ENCODE data around the gene APBB2. TPM values are rescaled to one million over a fixed set of nuclear protein-coding genes. Genes with fewer than 3 reads are reported as not detected.

The APBB2 gene
- total and polyA plus RNA-seq, 2 donors (not counting 1 experiment from before 2014, with no cell fraction given), result 4.4 to 15.8 TPM

DNA sequence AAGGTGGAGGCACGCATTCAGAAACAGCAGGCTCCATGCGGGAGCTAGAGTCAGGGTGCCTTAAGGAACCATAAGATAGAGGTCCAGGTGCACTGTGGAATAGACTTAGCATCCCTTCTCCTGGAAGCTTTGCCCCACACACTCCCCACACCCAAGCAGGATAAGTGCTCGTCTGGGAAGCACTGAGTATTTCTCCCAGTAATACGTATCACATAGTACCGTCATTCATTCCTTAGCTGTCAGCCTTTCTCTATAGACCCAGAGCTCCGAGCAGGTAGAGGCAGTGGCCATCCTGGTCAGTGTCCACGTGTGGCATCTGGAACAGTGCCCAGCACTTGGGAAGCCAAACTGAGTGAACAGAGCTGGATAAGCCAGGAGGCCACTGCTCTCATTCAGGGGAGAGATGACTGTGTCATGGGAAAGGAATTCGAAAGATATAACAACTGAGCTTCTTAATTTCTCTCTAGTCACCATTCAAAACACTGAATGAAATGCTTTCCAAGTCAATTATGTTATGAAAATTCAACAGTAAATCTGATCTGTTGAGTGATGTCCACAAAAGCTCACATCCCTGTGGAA lies 9.9 kb downstream of the APBB2 start:
- Histone ChIP-seq H3K4me3 (ENCODE audit: control extremely low read depth in 1 of 5, extremely low read depth in 1 of 5, insufficient read depth in 1 of 5, low read depth in 2 of 5, low read length in 4 of 5) (no peak overlapping the region), H3K27ac (ENCODE audit: low read length in 2 of 2) (no peak overlapping the region), H2AFZ (ENCODE audit: insufficient read depth, low read depth, low read length, poor library complexity, severe bottlenecking) (no peak overlapping the region), H3K79me2 (ENCODE audit: control insufficient read depth, insufficient read depth, low read length) (no peaks in the 10 kb centered on the region), H3K4me1 (ENCODE audit: control insufficient read depth in 2 of 2, insufficient read depth in 2 of 2, low read length in 2 of 2) (no peaks in the 10 kb centered on the region), H3K27me3 (replicated peaks in 1 of 4; ENCODE audit: control extremely low read depth in 1 of 4, control insufficient read depth in 3 of 4, insufficient read depth in 4 of 4, low read length in 3 of 4) (peaks cover 0 to 5% (median 1%) of the 10 kb centered on the region in 4 experiments), H4K20me1 (ENCODE audit: control insufficient read depth, insufficient read depth, low read length, poor library complexity, severe bottlenecking) (no peaks in the 10 kb centered on the region), H3K9me3 (ENCODE audit: control extremely low read depth in 1 of 3, control insufficient read depth in 2 of 3, insufficient read depth in 1 of 3, low read length in 2 of 3) (no peaks in the 10 kb centered on the region), H3K36me3 (replicated peaks in 1 of 2; ENCODE audit: control extremely low read depth in 1 of 2, control insufficient read depth in 1 of 2, extremely low read depth in 1 of 2, insufficient read depth in 2 of 2, low read length in 1 of 2) (no peaks in the 10 kb centered on the region), H3K9ac (ENCODE audit: low read length) (no peak overlapping the region), H3K4me2 (replicated peaks; ENCODE audit: low read depth, low read length, poor library complexity, severe bottlenecking) (no peak overlapping the region)
- POLR2A ChIA-PET, result no interaction called here
- 87% methylated on average over 7 of the region's 8 CpGs for WGBS (ENCODE audit: insufficient coverage)
- TF ChIP-seq, protein P1, sequence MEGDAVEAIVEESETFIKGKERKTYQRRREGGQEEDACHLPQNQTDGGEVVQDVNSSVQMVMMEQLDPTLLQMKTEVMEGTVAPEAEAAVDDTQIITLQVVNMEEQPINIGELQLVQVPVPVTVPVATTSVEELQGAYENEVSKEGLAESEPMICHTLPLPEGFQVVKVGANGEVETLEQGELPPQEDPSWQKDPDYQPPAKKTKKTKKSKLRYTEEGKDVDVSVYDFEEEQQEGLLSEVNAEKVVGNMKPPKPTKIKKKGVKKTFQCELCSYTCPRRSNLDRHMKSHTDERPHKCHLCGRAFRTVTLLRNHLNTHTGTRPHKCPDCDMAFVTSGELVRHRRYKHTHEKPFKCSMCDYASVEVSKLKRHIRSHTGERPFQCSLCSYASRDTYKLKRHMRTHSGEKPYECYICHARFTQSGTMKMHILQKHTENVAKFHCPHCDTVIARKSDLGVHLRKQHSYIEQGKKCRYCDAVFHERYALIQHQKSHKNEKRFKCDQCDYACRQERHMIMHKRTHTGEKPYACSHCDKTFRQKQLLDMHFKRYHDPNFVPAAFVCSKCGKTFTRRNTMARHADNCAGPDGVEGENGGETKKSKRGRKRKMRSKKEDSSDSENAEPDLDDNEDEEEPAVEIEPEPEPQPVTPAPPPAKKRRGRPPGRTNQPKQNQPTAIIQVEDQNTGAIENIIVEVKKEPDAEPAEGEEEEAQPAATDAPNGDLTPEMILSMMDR (IDR thresholded peaks at IDR 0.05), result no peak
- no peak for TF ChIP-seq EZH2 (IDR thresholded peaks at IDR 0.05; ENCODE audit: borderline replicate concordance, insufficient read depth, low read depth, low read length, poor library complexity, severe bottlenecking)
- no peaks in the 10 kb centered on the region for H3K9me3 Mint-ChIP-seq (ENCODE audit: insufficient read depth)
- H3K4me1 Mint-ChIP-seq, result no peaks in the 10 kb centered on the region
- ATAC-seq (ENCODE audit: low read depth) (no peak), DNase-seq (no peak)
- no peak overlapping the region for H3K27ac Mint-ChIP-seq
- H3K27me3 Mint-ChIP-seq, result peaks cover 23% of the 10 kb centered on the region
- intact Hi-C loops (cut with micrococcal nuclease), result no loop called here
- CTCF ChIA-PET, result interaction anchor here (1.4 kb wide), 1 partner anchor 9 kb away, joined by 4 read pairs; the partner anchor contains the start of gene APBB2
- no peak overlapping the region for H3K4me3 Mint-ChIP-seq

DNA sequence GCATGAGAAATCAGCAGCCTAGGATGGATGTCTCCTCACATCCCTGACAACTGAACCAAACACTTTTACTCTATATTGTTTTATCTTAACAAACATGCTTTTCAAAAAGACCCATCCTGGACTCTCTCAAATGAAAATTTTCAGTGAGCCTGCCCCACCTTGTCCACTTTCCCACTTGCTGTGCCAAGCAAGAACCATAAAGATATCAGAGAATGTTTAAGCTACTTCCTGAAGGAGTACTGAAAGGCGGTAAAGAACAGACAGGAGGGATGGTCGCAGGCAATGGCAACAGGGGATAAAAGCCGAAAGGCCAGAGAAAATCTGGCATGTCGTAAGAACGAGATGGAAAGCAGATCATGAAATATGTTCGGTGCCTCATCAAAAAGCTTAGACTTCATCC lies 10.5 kb downstream of the APBB2 start:
- ATAC-seq (ENCODE audit: low read depth), result no peak
- no peak overlapping the region for H3K4me3 Mint-ChIP-seq
- H3K4me3 ChIP-seq (ENCODE audit: control extremely low read depth in 1 of 5, extremely low read depth in 1 of 5, insufficient read depth in 1 of 5, low read depth in 2 of 5, low read length in 4 of 5), result no peak overlapping the region
- H3K27ac ChIP-seq (ENCODE audit: low read length in 2 of 2), result no peak overlapping the region
- no peaks in the 10 kb centered on the region for H3K9me3 ChIP-seq (ENCODE audit: control extremely low read depth in 1 of 3, control insufficient read depth in 2 of 3, insufficient read depth in 1 of 3, low read length in 2 of 3)
- no peaks in the 10 kb centered on the region for H3K4me1 ChIP-seq (ENCODE audit: control insufficient read depth in 2 of 2, insufficient read depth in 2 of 2, low read length in 2 of 2)
- no peak overlapping the region for H3K9ac ChIP-seq (ENCODE audit: low read length)
- ChIA-PET CTCF (interaction anchor here (1.4 kb wide), 1 partner anchor 10 kb away, joined by 4 read pairs; the partner anchor contains the start of gene APBB2), POLR2A (no interaction called here)
- no peaks in the 10 kb centered on the region for H4K20me1 ChIP-seq (ENCODE audit: control insufficient read depth, insufficient read depth, low read length, poor library complexity, severe bottlenecking)
- H3K4me1 Mint-ChIP-seq, result no peaks in the 10 kb centered on the region
- H3K27me3 Mint-ChIP-seq, result peaks cover 22% of the 10 kb centered on the region
- no peaks in the 10 kb centered on the region for H3K36me3 ChIP-seq (replicated peaks in 1 of 2; ENCODE audit: control extremely low read depth in 1 of 2, control insufficient read depth in 1 of 2, extremely low read depth in 1 of 2, insufficient read depth in 2 of 2, low read length in 1 of 2)
- H3K4me2 ChIP-seq (replicated peaks; ENCODE audit: low read depth, low read length, poor library complexity, severe bottlenecking), result no peak overlapping the region
- 97% methylated on average over 6 of the region's 6 CpGs for WGBS (ENCODE audit: insufficient coverage)
- DNase-seq, result no peak
- H3K79me2 ChIP-seq (ENCODE audit: control insufficient read depth, insufficient read depth, low read length), result no peaks in the 10 kb centered on the region
- TF ChIP-seq, protein P1 (IDR thresholded peaks at IDR 0.05), result no peak
- no peak for TF ChIP-seq EZH2 (IDR thresholded peaks at IDR 0.05; ENCODE audit: borderline replicate concordance, insufficient read depth, low read depth, low read length, poor library complexity, severe bottlenecking)
- no peak overlapping the region for H2AFZ ChIP-seq (ENCODE audit: insufficient read depth, low read depth, low read length, poor library complexity, severe bottlenecking)
- no peak overlapping the region for H3K27ac Mint-ChIP-seq
- H3K27me3 ChIP-seq (replicated peaks in 1 of 4; ENCODE audit: control extremely low read depth in 1 of 4, control insufficient read depth in 3 of 4, insufficient read depth in 4 of 4, low read length in 3 of 4), result peaks cover 0 to 3% (median 1%) of the 10 kb centered on the region in 4 experiments
- H3K9me3 Mint-ChIP-seq (ENCODE audit: insufficient read depth), result no peaks in the 10 kb centered on the region
- intact Hi-C loops (cut with micrococcal nuclease), result no loop called here
